Stimulated activated CD4-positive, alpha-beta T cell treated with anti-CD3 and anti-CD28 coated beads, Interleukin-15, amount 100 ng/mL, for 24 hours (primary cell): ENCODE data around the gene CLEC3B.
"Not testable (repeated sequence)": the region's sequence is repeated elsewhere in the genome, so short reads cannot be mapped to it uniquely, and the experiment has no call there.

ENCODE experiments used
- DNase-seq: peaks from one replicate; pipeline ENCODE4 v3.0.0-alpha.2; 2020

The CLEC3B gene

DNA sequence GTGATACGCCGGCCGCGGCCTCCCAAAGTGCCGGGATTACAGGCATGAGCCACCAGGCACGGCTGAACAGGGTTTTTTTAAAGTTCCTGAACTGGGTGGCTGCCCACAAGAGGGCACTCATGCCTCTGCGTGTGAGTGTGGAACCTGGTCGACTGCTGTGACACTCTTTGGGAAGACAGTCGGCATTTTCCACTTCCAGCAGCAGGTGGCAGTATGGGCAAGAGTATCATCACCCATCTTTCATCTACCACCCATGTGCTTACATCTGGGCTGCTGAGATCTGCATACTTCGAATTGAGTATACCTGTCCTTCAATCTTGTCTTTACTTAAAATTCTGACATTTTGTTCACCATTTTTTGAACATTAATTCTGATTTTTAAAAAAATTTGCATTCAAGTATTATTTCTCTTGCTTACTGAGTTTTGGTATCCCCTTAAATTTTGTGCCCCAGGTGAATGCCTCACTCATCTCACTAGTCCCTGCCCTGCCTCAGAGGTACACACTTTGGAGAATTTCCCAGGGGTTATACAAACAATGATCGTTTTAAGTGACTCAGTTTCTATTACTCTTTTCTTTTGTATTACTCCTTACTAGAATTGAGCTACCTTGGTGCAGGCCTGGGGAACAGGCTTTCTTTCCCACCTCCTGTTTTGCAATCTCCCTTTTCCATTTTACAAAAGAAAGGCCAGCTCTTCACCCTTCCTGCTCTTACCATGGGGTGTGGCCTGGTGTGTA lies 11.8 kb downstream of the CLEC3B start:
- DNase-seq = peak; percentile 93

DNA sequence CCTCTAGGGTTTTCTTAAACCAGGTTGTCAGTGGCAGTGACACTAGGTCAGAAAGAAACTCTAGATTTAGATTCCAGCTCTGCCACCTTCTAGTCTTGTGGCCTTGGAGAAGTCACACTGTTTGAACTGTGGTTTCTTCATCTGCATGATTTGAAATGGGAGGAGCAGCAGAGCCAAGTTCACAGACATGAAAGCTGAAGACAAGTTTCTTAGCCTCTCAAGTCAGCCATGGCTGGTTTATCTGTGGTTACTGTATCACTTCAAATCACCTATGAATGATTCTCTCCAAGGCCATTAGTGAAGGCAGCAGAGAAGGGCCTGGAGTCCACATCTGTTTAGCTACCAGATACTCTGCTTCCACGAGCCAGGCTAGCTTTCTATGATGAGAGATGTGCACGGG lies 15.6 kb downstream of the CLEC3B start:
- DNase-seq = no peak

- no peak for DNase-seq
Observed at GRCh38 chr3:45042162-45042561, 16.1 kb downstream of the CLEC3B start.

DNA sequence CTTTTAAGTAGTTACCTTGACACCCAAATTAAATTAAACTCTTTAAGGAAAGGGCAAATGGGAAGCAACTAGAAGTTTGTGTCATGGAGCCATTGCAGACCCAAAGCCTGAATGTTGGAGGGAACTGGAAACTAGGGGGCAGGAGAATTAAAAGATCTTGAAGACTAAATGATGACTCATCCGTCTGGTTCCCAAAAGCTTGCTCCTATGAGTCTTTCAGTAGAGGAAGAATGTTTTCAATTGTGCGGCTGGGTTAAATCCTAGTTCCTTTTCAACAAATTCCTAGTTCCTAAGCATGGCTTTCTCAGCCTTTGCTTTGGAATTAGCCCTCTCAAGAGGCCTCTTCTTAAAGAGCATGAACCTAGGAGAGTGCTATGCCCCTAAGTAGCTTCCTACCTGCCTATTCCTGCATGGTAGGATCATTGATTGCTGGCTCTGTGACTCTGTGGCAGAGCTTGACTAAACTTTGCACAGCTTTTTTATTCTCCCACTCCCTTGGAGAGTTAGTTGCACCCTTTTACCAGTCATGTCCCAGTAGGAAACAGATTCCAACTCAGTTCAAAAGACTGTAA lies 17.7 kb downstream of the CLEC3B start:
- no peak for DNase-seq

- DNase-seq = no peak
Observed at GRCh38 chr3:45048244-45048643, 22.1 kb downstream of the CLEC3B start.

- no peak for DNase-seq
Observed at GRCh38 chr3:45049807-45050206, 23.7 kb downstream of the CLEC3B start.

GRCh38 chr3:45051685-45052084 lies 25.6 kb downstream of the CLEC3B start:
- no peak for DNase-seq

GRCh38 chr3:45053805-45054195 lies 27.7 kb downstream of the CLEC3B start:
- DNase-seq = not testable (repeated sequence)

DNA sequence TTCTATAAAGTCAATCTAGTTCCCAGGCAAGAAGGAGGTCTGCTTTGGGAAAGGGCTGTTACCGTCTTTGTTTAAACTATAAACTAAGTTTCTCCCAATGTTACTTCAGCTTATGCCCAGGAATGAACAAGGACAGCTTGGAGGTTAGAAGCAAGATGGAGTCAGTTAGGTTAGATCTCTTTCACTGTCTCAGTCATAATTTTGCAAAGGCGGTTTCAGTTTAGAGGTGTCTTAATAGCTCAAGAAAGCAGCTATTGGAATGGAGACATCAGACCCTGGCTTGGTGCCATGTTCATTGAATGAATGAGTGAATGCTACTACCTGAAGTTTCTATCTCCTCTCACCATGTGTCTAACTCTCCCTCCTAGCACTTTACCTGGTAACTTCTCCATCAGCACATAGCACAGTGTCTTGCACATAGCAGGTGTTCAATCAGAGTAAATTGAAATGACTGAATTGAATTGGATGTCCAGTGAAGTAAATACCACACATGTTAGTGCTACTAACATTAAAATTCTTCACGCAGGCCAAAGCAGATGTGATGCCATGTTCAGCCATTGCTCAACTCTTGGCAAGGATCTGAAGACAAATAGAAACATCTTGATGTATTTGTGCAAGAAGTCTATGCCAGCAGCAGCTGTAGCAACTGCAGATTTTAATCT lies 28.2 kb downstream of the CLEC3B start:
- no peak for DNase-seq

- DNase-seq = no peak
Observed at GRCh38 chr3:45055032-45055410, 28.9 kb downstream of the CLEC3B start.

GRCh38 chr3:45055411-45056143 lies 29.5 kb downstream of the CLEC3B start:
- DNase-seq = peak; percentile 12

DNA sequence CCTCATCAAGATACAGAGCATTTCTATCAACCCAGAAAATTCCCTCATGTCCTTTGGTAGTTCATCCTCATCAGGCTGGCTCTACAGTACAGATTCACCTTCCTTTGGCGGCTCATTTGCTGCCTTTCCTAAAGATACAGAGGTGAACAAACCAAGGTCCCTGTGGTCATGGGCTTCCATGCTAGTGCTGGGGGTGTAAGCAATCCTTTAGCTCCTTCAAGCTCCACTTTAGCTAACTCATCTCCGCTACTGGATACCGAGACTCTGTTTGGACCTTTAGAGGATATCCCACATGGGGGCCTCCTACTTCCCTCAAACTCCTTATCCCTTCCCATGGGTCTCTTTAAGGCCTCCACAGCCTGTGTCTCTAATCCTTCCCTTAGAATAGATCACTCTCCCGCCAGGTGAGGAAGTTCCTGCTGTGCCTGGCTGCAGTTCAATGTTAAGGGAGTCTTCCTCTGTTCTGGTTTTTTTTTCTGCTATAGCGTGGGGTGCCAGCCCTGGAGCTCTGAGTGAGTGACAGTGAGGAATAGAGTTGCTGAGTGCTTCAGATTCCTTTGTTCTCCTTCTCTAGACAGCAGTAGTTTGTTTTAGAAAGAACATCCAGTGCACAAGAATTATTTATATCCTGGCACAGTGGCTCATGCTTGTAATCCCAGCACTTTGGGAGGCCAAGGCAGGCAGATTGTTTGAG lies 30.7 kb downstream of the CLEC3B start:
- DNase-seq = no peak

- DNase-seq = peak; percentile 29
Observed at GRCh38 chr3:45057557-45057956, 31.5 kb downstream of the CLEC3B start.

DNA sequence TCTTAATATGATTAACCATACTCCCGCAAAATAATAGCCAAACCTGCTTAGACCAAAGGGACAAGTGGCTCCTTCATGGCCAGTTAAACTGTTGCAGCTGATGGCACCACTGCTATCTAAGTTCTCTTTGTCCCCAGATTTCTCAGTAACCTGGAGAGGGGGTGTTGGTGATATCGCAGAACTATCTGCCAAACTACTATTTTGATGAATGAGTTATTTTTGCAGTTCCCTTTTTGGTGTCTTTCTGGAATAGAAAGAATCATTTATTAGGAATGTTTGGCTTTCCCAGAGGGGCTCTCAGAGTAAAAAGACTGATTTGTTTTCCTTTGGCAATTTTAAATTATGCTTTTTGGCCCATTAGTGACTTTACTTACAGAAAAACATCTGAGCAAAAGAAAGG lies 33.0 kb downstream of the CLEC3B start:
- DNase-seq = no peak

GRCh38 chr3:45060165-45060892 lies 34.2 kb downstream of the CLEC3B start:
- no peak for DNase-seq

DNA sequence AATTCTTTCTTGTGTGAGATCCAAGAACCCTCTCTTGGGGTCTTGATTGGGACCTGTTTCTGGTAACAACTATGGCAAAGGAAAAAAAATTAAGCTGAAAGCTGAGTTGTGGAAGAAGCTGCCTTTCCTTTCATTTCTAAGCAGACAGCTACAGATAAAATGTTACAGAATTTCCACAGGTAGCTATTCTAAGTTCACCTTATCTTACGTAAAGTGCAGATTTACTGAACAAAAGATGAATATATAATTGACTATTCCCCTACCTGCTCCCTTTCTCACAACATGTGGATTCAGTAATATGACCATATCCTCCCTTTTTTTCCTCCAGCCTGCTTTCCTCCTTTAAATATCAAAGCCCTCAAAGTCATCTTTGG lies 36.6 kb downstream of the CLEC3B start:
- no peak for DNase-seq

DNA sequence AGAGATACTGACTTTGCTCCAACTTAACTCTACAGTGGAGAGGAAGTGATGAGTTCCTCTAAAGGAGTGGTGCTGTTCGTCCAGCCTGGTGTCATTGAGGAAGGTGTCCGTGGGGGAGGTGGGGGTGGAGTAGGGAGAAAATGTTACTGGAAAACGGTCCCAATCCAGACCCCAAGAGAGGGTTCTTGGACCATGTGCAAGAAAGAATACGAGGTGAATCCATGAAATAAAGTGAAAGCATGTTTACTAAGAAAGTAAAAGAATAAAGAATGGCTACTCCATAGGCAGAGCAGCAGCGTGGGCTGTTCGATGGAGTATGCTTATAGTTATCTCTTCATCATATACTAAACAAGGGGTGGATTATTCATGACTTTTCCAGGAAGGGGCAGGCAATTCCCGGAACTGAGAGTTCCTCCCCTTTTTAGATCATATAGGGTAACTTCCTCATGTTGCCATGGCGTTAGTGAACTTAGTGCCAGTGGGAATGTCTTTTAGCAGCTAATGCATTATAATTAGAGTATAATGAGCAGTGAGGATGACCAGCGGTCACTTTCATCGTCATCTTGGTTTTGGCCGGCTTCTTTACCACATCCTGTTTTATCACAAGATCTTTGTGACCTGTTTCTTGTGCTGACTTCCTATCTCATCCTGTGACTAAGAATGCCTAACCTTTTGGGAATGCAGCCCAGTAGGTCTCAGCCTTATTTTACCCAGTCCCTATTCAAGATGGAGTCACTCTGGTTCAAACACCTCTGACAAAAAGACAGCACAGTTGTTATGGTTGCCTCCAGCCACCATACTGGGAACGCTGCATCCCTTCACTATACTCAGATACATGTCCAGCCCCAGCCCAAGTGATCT lies 38.6 kb downstream of the CLEC3B start:
- peak; percentile 78 for DNase-seq

DNA sequence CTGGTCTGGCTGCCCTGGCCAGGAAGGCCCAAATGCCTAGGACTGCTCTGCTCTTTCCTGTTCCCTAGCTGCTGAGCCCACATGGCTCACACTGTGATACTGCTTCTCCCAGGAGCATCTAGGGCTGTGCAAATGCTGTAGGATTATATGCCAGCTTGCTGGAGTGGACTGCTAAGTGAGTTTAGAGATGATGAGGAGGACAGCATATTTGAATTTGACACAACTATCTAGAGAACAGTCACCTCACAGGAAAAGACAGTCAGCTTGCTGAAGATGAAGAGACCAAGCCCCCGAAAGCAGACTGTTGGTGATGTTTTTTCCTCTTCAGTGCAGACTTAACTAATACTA lies 39.2 kb downstream of the CLEC3B start:
- no peak for DNase-seq

- DNase-seq = no peak
Observed at GRCh38 chr3:45066109-45066801, 40.2 kb downstream of the CLEC3B start.

GRCh38 chr3:45067486-45067885 lies 41.4 kb downstream of the CLEC3B start:
- no peak for DNase-seq

GRCh38 chr3:45067941-45068340 lies 41.8 kb downstream of the CLEC3B start:
- no peak for DNase-seq
